Measurements from ENCODE around the gene WDR5B.

WDR5B gene

GRCh38 chr3:122430371-122430770, 14.5 kb upstream of the WDR5B start:
- CTCF ChIA-PET: no interaction called here
- no peaks in the 10 kb centered on the region for H3K9me3 ChIP-seq (ENCODE audit: control extremely low read depth in 1 of 5, control insufficient read depth in 4 of 5, insufficient read depth in 2 of 5, low read depth in 1 of 5, low read length in 4 of 5)
- WGBS (ENCODE audit: insufficient coverage): no CpG with 5 or more reads among the region's 2 CpGs
- no peak overlapping the region for H3K4me3 ChIP-seq (ENCODE audit: control insufficient read depth in 1 of 7, extremely low read depth in 1 of 7, insufficient read depth in 4 of 7, low read depth in 2 of 7, low read length in 6 of 7)
- H3K27ac ChIP-seq (ENCODE audit: insufficient read depth in 1 of 2, low read depth in 1 of 2, low read length in 2 of 2, poor library complexity in 1 of 2, severe bottlenecking in 2 of 2): no peak overlapping the region
- no peak for DNase-seq
- H3K4me1 ChIP-seq (ENCODE audit: control extremely low read depth in 1 of 4, control insufficient read depth in 4 of 4, insufficient read depth in 4 of 4, low read length in 3 of 4): no peaks in the 10 kb centered on the region
- no peaks in the 10 kb centered on the region for H3K27me3 ChIP-seq (replicated peaks in 2 of 5; ENCODE audit: control insufficient read depth in 4 of 5, insufficient read depth in 5 of 5, low read length in 4 of 5)
- POLR2A ChIA-PET: no interaction called here
- peaks cover 14 to 59% (median 33%) of the 10 kb centered on the region in 4 experiments for H3K36me3 ChIP-seq (ENCODE audit: control insufficient read depth in 4 of 4, insufficient read depth in 4 of 4, low read length in 3 of 4)

DNA sequence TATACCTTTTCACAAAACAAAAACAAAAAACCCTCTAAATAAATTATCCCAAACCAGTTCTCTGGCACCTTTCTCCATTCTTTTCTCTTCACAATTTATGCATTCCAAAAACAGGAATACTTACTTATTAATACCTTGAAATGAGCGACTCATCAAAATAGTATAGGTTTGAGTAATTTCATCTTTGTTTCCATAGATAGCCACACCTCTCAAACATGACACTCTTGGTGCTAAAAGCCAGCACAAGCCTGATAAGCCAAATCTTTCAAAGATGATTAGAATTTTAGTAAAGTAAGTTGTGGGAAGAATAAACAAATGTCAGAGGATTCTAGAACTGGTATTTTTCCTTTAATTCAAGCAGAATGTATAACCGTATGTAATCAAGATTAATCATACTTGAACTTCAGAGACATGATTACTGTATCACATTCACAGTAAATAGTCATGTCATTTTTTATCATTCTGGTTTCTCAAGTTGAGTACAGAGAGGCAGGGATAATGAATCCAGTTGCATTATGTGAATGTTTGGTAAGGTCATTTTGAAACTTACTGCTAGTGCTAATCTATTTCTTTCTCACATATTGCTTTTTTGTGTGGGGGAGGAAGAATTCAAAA, 12.1 kb upstream of the WDR5B start:
- no CpG with 5 or more reads among the region's 2 CpGs for WGBS (ENCODE audit: insufficient coverage)
- POLR2A ChIA-PET: no interaction called here

GRCh38 chr3:122421836-122422235, 6.0 kb upstream of the WDR5B start:
- Histone ChIP-seq H3K4me1 (ENCODE audit: control extremely low read depth in 1 of 4, control insufficient read depth in 4 of 4, insufficient read depth in 4 of 4, low read length in 3 of 4) (peaks cover under 1 to 5% (median 5%) of the 10 kb centered on the region in 4 experiments), H3K27me3 (replicated peaks in 2 of 5; ENCODE audit: control insufficient read depth in 4 of 5, insufficient read depth in 5 of 5, low read length in 4 of 5) (no peaks in the 10 kb centered on the region), H3K36me3 (ENCODE audit: control insufficient read depth in 4 of 4, insufficient read depth in 4 of 4, low read length in 3 of 4) (peaks cover 10 to 36% (median 19%) of the 10 kb centered on the region in 4 experiments), H3K4me3 (ENCODE audit: control insufficient read depth in 1 of 7, extremely low read depth in 1 of 7, insufficient read depth in 4 of 7, low read depth in 2 of 7, low read length in 6 of 7) (no peak overlapping the region), H3K27ac (ENCODE audit: insufficient read depth in 1 of 2, low read depth in 1 of 2, low read length in 2 of 2, poor library complexity in 1 of 2, severe bottlenecking in 2 of 2) (no peak overlapping the region), H3K9me3 (ENCODE audit: control extremely low read depth in 1 of 5, control insufficient read depth in 4 of 5, insufficient read depth in 2 of 5, low read depth in 1 of 5, low read length in 4 of 5) (no peaks in the 10 kb centered on the region)
- no peak for DNase-seq
- POLR2A ChIA-PET: no interaction called here
- CTCF ChIA-PET: interaction anchor here (1.2 kb wide), 1 partner anchor 19 kb away, joined by 3 read pairs; no protein-coding TSS in a partner anchor
- no CpG with 5 or more reads among the region's 2 CpGs for WGBS (ENCODE audit: insufficient coverage)

More for the DNA sequence above, 12.1 kb upstream of the WDR5B start:
- H3K27ac ChIP-seq (ENCODE audit: insufficient read depth in 1 of 2, low read depth in 1 of 2, low read length in 2 of 2, poor library complexity in 1 of 2, severe bottlenecking in 2 of 2): no peak overlapping the region
- H3K9me3 ChIP-seq (ENCODE audit: control extremely low read depth in 1 of 5, control insufficient read depth in 4 of 5, insufficient read depth in 2 of 5, low read depth in 1 of 5, low read length in 4 of 5): no peaks in the 10 kb centered on the region
- DNase-seq: no peak
- H3K4me1 ChIP-seq (ENCODE audit: control extremely low read depth in 1 of 4, control insufficient read depth in 4 of 4, insufficient read depth in 4 of 4, low read length in 3 of 4): no peaks in the 10 kb centered on the region
- H3K4me3 ChIP-seq (ENCODE audit: control insufficient read depth in 1 of 7, extremely low read depth in 1 of 7, insufficient read depth in 4 of 7, low read depth in 2 of 7, low read length in 6 of 7): no peak overlapping the region
- no peaks in the 10 kb centered on the region for H3K27me3 ChIP-seq (replicated peaks in 2 of 5; ENCODE audit: control insufficient read depth in 4 of 5, insufficient read depth in 5 of 5, low read length in 4 of 5)
- peaks cover 9 to 54% (median 31%) of the 10 kb centered on the region in 4 experiments for H3K36me3 ChIP-seq (ENCODE audit: control insufficient read depth in 4 of 4, insufficient read depth in 4 of 4, low read length in 3 of 4)
- CTCF ChIA-PET: interaction anchor here (1.0 kb wide), 1 partner anchor 13 kb away, joined by 4 read pairs; no protein-coding TSS in a partner anchor

GRCh38 chr3:122421101-122421500, 5.2 kb upstream of the WDR5B start:
- WGBS (ENCODE audit: insufficient coverage): no CpG with 5 or more reads among the region's 4 CpGs
- no peak overlapping the region for H3K27ac ChIP-seq (ENCODE audit: insufficient read depth in 1 of 2, low read depth in 1 of 2, low read length in 2 of 2, poor library complexity in 1 of 2, severe bottlenecking in 2 of 2)
- ChIA-PET POLR2A (no interaction called here), CTCF (interaction anchor here (1.2 to 1.3 kb wide), 2 partner anchors 11 to 19 kb away, joined by 3 to 4 read pairs; no protein-coding TSS in a partner anchor)
- no peaks in the 10 kb centered on the region for H3K9me3 ChIP-seq (ENCODE audit: control extremely low read depth in 1 of 5, control insufficient read depth in 4 of 5, insufficient read depth in 2 of 5, low read depth in 1 of 5, low read length in 4 of 5)
- peaks cover 6 to 29% (median 14%) of the 10 kb centered on the region in 4 experiments for H3K36me3 ChIP-seq (ENCODE audit: control insufficient read depth in 4 of 4, insufficient read depth in 4 of 4, low read length in 3 of 4)
- DNase-seq: no peak
- peaks cover 3 to 9% (median 8%) of the 10 kb centered on the region in 4 experiments for H3K4me1 ChIP-seq (ENCODE audit: control extremely low read depth in 1 of 4, control insufficient read depth in 4 of 4, insufficient read depth in 4 of 4, low read length in 3 of 4)
- H3K27me3 ChIP-seq (replicated peaks in 2 of 5; ENCODE audit: control insufficient read depth in 4 of 5, insufficient read depth in 5 of 5, low read length in 4 of 5): no peaks in the 10 kb centered on the region
- H3K4me3 ChIP-seq (ENCODE audit: control insufficient read depth in 1 of 7, extremely low read depth in 1 of 7, insufficient read depth in 4 of 7, low read depth in 2 of 7, low read length in 6 of 7): no peak overlapping the region

DNA sequence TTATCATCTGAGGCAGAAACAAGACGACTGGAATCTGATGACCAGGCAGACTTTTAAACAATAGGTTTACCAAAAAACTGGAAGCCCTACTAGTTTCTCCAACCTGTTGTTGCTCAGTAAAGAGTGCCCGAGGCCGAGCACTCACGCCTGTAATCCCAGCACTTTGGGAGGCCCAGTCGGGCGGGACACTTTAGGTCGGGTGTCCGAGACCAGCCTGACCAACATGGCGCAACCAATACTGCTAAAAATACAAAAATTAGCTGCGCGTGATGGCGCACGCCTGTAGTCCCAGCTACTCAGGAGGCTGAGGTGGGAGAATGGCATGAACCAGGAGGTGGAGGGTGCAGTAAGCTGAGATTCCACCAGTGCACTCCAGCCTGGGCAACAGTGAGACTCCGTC, 1.1 kb upstream of the WDR5B start:
- 69% methylated on average over 13 of the region's 14 CpGs for WGBS (ENCODE audit: insufficient coverage)
- Histone ChIP-seq H3K36me3 (ENCODE audit: control insufficient read depth in 4 of 4, insufficient read depth in 4 of 4, low read length in 3 of 4) (peaks cover 0 to 8% (median 3%) of the 10 kb centered on the region in 4 experiments), H3K4me1 (ENCODE audit: control extremely low read depth in 1 of 4, control insufficient read depth in 4 of 4, insufficient read depth in 4 of 4, low read length in 3 of 4) (peaks cover 6 to 28% (median 23%) of the 10 kb centered on the region in 4 experiments), H3K4me3 (ENCODE audit: control insufficient read depth in 1 of 7, extremely low read depth in 1 of 7, insufficient read depth in 4 of 7, low read depth in 2 of 7, low read length in 6 of 7) (peak overlapping the region in 6 of 7 experiments; percentile 84 to 93 (median 89)), H3K27me3 (replicated peaks in 2 of 5; ENCODE audit: control insufficient read depth in 4 of 5, insufficient read depth in 5 of 5, low read length in 4 of 5) (no peaks in the 10 kb centered on the region), H3K27ac (ENCODE audit: insufficient read depth in 1 of 2, low read depth in 1 of 2, low read length in 2 of 2, poor library complexity in 1 of 2, severe bottlenecking in 2 of 2) (peak overlapping the region; percentile 93 to 97), H3K9me3 (ENCODE audit: control extremely low read depth in 1 of 5, control insufficient read depth in 4 of 5, insufficient read depth in 2 of 5, low read depth in 1 of 5, low read length in 4 of 5) (no peaks in the 10 kb centered on the region)
- DNase-seq: peak in 1 of 3 donors; percentile 33
- CTCF ChIA-PET: interaction anchor here (1.2 to 1.9 kb wide), 3 partner anchors 9 to 98 kb away, joined by 3 to 8 read pairs (median 5); partner anchors contain the start of gene KPNA1
- POLR2A ChIA-PET: interaction anchor here (0.9 to 2.0 kb wide), 3 partner anchors 17 to 33 kb away, joined by 3 to 12 read pairs (median 4); partner anchors contain the start of gene FAM162A

- H3K4me3 ChIP-seq (ENCODE audit: control insufficient read depth in 1 of 7, extremely low read depth in 1 of 7, insufficient read depth in 4 of 7, low read depth in 2 of 7, low read length in 6 of 7): peak overlapping the region; percentile 53 to 93 (median 87)
- CTCF ChIA-PET: interaction anchor here (0.6 to 2.4 kb wide), 7 partner anchors 17 to 109 kb away, joined by 3 to 8 read pairs (median 4); partner anchors contain the start of gene FAM162A
- POLR2A ChIA-PET: interaction anchor here (0.5 to 2.0 kb wide), 3 partner anchors 25 to 651 kb away, joined by 3 to 12 read pairs (median 3); partner anchors contain the start of gene FAM162A
- no peaks in the 10 kb centered on the region for H3K9me3 ChIP-seq (ENCODE audit: control extremely low read depth in 1 of 5, control insufficient read depth in 4 of 5, insufficient read depth in 2 of 5, low read depth in 1 of 5, low read length in 4 of 5)
- WGBS (ENCODE audit: insufficient coverage): 28% methylated on average over 10 of the region's 10 CpGs
- peaks cover 6 to 28% (median 23%) of the 10 kb centered on the region in 4 experiments for H3K4me1 ChIP-seq (ENCODE audit: control extremely low read depth in 1 of 4, control insufficient read depth in 4 of 4, insufficient read depth in 4 of 4, low read length in 3 of 4)
- peak overlapping the region; percentile 93 to 97 for H3K27ac ChIP-seq (ENCODE audit: insufficient read depth in 1 of 2, low read depth in 1 of 2, low read length in 2 of 2, poor library complexity in 1 of 2, severe bottlenecking in 2 of 2)
- H3K27me3 ChIP-seq (replicated peaks in 2 of 5; ENCODE audit: control insufficient read depth in 4 of 5, insufficient read depth in 5 of 5, low read length in 4 of 5): no peaks in the 10 kb centered on the region
- peaks cover 0 to 9% (median 2%) of the 10 kb centered on the region in 4 experiments for H3K36me3 ChIP-seq (ENCODE audit: control insufficient read depth in 4 of 4, insufficient read depth in 4 of 4, low read length in 3 of 4)
- DNase-seq: peak; percentile 49 to 84 (median 79)
These were observed 638 bp downstream of the WDR5B start for GRCh38 chr3:122415104-122415744.

Measured in common myeloid progenitor, CD34-positive (primary cell).